A673 (cell line): ENCODE results near the gene OR1E1.

ENCODE experiments used
- EZH2 ChIP-seq: fragments of 200-600 bp; sonication (generic); IDR thresholded peaks from 2 replicates; pipeline ENCODE4 v1.6.1; 2017; ENCODE audit warnings: borderline replicate concordance, low read depth, mild to moderate bottlenecking, mixed read lengths, antibody characterized with exemption, low read length; ENCODE audit not compliant: poor library complexity, severe bottlenecking
- TF ChIP-seq, protein P1 (sequence below): fragments of 300-800, 200-600 bp; sonication (generic); conservative IDR thresholded peaks from 2 replicates; pipeline ENCODE4 v1.5.1; 2017; ENCODE audit warnings: low read depth, mild to moderate bottlenecking, antibody characterized with exemption, low read length, moderate library complexity, mixed read lengths

DNA sequence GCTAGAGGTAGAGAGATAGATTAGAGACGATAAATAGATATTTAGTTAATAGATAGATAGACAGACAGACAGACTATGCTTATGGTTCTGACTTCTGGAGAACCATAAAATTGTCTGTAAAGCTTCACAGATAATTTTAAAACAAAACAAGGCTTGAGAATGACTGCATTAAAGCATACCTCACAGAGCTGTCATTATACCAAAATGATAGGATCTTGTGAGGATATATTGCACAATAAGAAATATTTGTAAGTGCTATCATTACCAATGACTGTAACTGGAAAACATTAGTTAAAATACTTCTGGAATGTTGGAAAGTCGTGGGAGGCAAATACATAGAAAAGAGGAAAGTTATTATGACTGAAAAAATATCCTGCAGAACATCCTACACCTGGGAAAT, 3.6 kb upstream of the OR1E1 start:
- TF ChIP-seq, protein P1, sequence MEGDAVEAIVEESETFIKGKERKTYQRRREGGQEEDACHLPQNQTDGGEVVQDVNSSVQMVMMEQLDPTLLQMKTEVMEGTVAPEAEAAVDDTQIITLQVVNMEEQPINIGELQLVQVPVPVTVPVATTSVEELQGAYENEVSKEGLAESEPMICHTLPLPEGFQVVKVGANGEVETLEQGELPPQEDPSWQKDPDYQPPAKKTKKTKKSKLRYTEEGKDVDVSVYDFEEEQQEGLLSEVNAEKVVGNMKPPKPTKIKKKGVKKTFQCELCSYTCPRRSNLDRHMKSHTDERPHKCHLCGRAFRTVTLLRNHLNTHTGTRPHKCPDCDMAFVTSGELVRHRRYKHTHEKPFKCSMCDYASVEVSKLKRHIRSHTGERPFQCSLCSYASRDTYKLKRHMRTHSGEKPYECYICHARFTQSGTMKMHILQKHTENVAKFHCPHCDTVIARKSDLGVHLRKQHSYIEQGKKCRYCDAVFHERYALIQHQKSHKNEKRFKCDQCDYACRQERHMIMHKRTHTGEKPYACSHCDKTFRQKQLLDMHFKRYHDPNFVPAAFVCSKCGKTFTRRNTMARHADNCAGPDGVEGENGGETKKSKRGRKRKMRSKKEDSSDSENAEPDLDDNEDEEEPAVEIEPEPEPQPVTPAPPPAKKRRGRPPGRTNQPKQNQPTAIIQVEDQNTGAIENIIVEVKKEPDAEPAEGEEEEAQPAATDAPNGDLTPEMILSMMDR, result no peak
- TF ChIP-seq EZH2, result no peak
